GM12878 (cell line): ENCODE results near the gene SMG6. TPM values are rescaled to one million over a fixed set of nuclear protein-coding genes. Genes with fewer than 3 reads are reported as not detected.
A peak's percentile ranks its signal among the peaks of the same experiment; 100 is the strongest.

Source experiments
- BHLHE40 ChIP-seq, 2 experiments: fragments of 450-650 bp in 1 of 2; IDR thresholded peaks; 2 replicates each; pipeline ENCODE4 v1.6.1; 2011 to 2017; ENCODE audit warnings: low read depth in 2 of 2, borderline replicate concordance in 1 of 2, improper control_type of control experiment in 1 of 2, low read length in 1 of 2, mild to moderate bottlenecking in 1 of 2
- BMI1 ChIP-seq: fragments of 450-650 bp; IDR thresholded peaks from 2 replicates; pipeline ENCODE4 v1.6.1; 2016; ENCODE audit warnings: mild to moderate bottlenecking, moderate library complexity, borderline replicate concordance
- CBFB ChIP-seq: IDR thresholded peaks from 2 replicates; pipeline ENCODE4 v1.6.1; 2016; ENCODE audit warnings: antibody characterized with exemption, low read depth
- E2F4 ChIP-seq: IDR thresholded peaks from 2 replicates; pipeline ENCODE4 v1.6.1; 2012; ENCODE audit warnings: low read depth, low read length, improper control_type of control experiment
- EED ChIP-seq: sonication (generic); IDR thresholded peaks from 2 replicates; pipeline ENCODE4 v1.6.1; 2016; ENCODE audit warnings: antibody characterized with exemption, low read depth
- FOXM1 ChIP-seq: IDR thresholded peaks from 2 replicates; pipeline ENCODE4 v1.6.1; 2012; ENCODE audit warnings: low read depth, mild to moderate bottlenecking, inconsistent platforms, low read length, moderate library complexity
- IKZF1 ChIP-seq: fragments of 450-650 bp; conservative IDR thresholded peaks from 2 replicates; pipeline ENCODE4 v1.6.1; 2017; ENCODE audit warnings: antibody characterized with exemption, mild to moderate bottlenecking
- JUNB ChIP-seq: IDR thresholded peaks from 2 replicates; pipeline ENCODE4 v1.6.1; 2016; ENCODE audit warnings: antibody characterized with exemption, mild to moderate bottlenecking
- MLLT1 ChIP-seq: fragments of 450-650 bp; IDR thresholded peaks from 2 replicates; pipeline ENCODE4 v1.6.1; 2016; ENCODE audit warnings: mild to moderate bottlenecking
- NFYA ChIP-seq: IDR thresholded peaks from 2 replicates; pipeline ENCODE4 v1.6.1; 2011; ENCODE audit warnings: low read depth, mild to moderate bottlenecking, low read length, improper control_type of control experiment, borderline replicate concordance
- NR2C2 ChIP-seq: IDR thresholded peaks from 2 replicates; pipeline ENCODE4 v1.6.1; 2011; ENCODE audit warnings: borderline replicate concordance, low read depth; ENCODE audit not compliant: control insufficient read depth, insufficient read length
- PKNOX1 ChIP-seq: fragments of 450-650 bp; IDR thresholded peaks from 2 replicates; pipeline ENCODE4 v1.6.1; 2016; ENCODE audit warnings: mild to moderate bottlenecking
- RB1 ChIP-seq: fragments of 450-650 bp; formaldehyde crosslinking; IDR thresholded peaks from 2 replicates; pipeline ENCODE4 v1.6.1; 2017; ENCODE audit warnings: mild to moderate bottlenecking, borderline replicate concordance
- RELA ChIP-seq: fragments of 450-650 bp; IDR thresholded peaks from 2 replicates; pipeline ENCODE4 v1.8.0; 2014; ENCODE audit warnings: borderline replicate concordance; ENCODE audit not compliant: partially characterized antibody
- SIN3A ChIP-seq: IDR thresholded peaks from 2 replicates; pipeline ENCODE4 v1.6.1; 2012; ENCODE audit warnings: low read depth, low read length, improper control_type of control experiment
- SREBF2 ChIP-seq: IDR thresholded peaks from 2 replicates; pipeline ENCODE4 v1.6.1; 2012; ENCODE audit warnings: mild to moderate bottlenecking, low read length
- STAT1 ChIP-seq: fragments of 450-650 bp; conservative IDR thresholded peaks from 2 replicates; pipeline ENCODE4 v1.6.1; 2014; ENCODE audit warnings: antibody characterized with exemption, mild to moderate bottlenecking
- STAT3 ChIP-seq: IDR thresholded peaks from 2 replicates; pipeline ENCODE4 v1.6.1; 2011; ENCODE audit warnings: low read depth, low read length, improper control_type of control experiment
- TARDBP ChIP-seq: IDR thresholded peaks from 2 replicates; pipeline ENCODE4 v1.6.1; 2016; ENCODE audit warnings: borderline replicate concordance
- TCF12 ChIP-seq: IDR thresholded peaks from 2 replicates; pipeline ENCODE4 v1.6.1; 2011; ENCODE audit warnings: low read depth, mild to moderate bottlenecking, low read length
- WRNIP1 ChIP-seq: IDR thresholded peaks from 2 replicates; pipeline ENCODE4 v1.6.1; 2011; ENCODE audit warnings: low read depth, low read length, improper control_type of control experiment, borderline replicate concordance
- ZNF207 ChIP-seq: fragments of 450-650 bp; IDR thresholded peaks from 2 replicates; pipeline ENCODE4 v1.6.1; 2014; ENCODE audit warnings: antibody characterized with exemption, mild to moderate bottlenecking, borderline replicate concordance
- ZNF687 ChIP-seq: fragments of 450-650 bp; IDR thresholded peaks from 2 replicates; pipeline ENCODE4 v1.6.1; 2017; ENCODE audit warnings: mild to moderate bottlenecking, moderate library complexity
- polyA plus RNA-seq, 11 experiments: library from polyadenylated mRNA; depleted of rRNA in 4 of 11; unstranded in 6 of 11; stranded (reverse) in 5 of 11; fragments of >200 nt; fragmentation: Nextera tagmentation in 4 of 11; fragmentation: Illumina TruSeq in 1 of 11; extraction: Ambion mirVana in 4 of 11; extraction: Trizol in 1 of 11; gene quantifications; 1 replicate in 1 of 11; 2 replicates in 10 of 11; pipeline versions ENCODE4 v1.2.1 to v1.2.3, GENCODE V29; 2011 to 2016; ENCODE audit warnings: inconsistent platforms in 2 of 11, missing spikeins in 2 of 11, low read depth in 1 of 11
- total RNA-seq, 4 experiments: library from RNA; depleted of rRNA in 3 of 4; stranded (reverse); fragments of >200 nt in 3 of 4; fragmentation: Illumina TruSeq in 1 of 4; extraction: Trizol in 1 of 4; gene quantifications; 2 replicates each; pipeline versions ENCODE4 v1.2.1 to v1.2.3, GENCODE V29; 2013 to 2021

Gene SMG6
- total and polyA plus RNA-seq, 10 of the 15 experiments (the other 5 are each of a cell fraction or from before 2014, with no cell fraction given) = 0.58 to 28.7 (median 15.7) TPM

- TF ChIP-seq NFYA = no peak
- TF ChIP-seq RB1 = 0 out of 2 replicates have a peak, but pooled peaks have one; percentile 16
- TF ChIP-seq WRNIP1 = no peak
- peak; percentile 66; the same call in 1 of the 2 replicates for TF ChIP-seq TCF12
- peak; percentile 38; the same call in 1 of the 2 replicates for TF ChIP-seq JUNB
- no peak for TF ChIP-seq FOXM1
- TF ChIP-seq BHLHE40 (IDR thresholded peaks at IDR 0.05; ENCODE audit: borderline replicate concordance in 1 of 2, low read depth in 2 of 2, low read length in 1 of 2) = peak; percentile 48 to 71; a peak in 2 of 4 replicates
- no peak for TF ChIP-seq E2F4
- TF ChIP-seq SIN3A = no peak
- TF ChIP-seq BMI1 = no peak
- TF ChIP-seq STAT3 = no peak
- peak; percentile 27 for TF ChIP-seq RELA
- peak; percentile 11; the same call in 1 of the 2 replicates for TF ChIP-seq ZNF207
- TF ChIP-seq CBFB = no peak
- peak; percentile 34; the same call in 1 of the 2 replicates for TF ChIP-seq MLLT1
- peak; percentile 90 for TF ChIP-seq PKNOX1
- peak; percentile 34; the same call in 1 of the 2 replicates for TF ChIP-seq EED
- no peak; the same call in 1 of the 2 replicates for TF ChIP-seq ZNF687
- no peak for TF ChIP-seq NR2C2
- TF ChIP-seq TARDBP = no peak
- TF ChIP-seq SREBF2 = no peak
- TF ChIP-seq STAT1 = no peak
- peak; percentile 31; the same call in 1 of the 2 replicates for TF ChIP-seq IKZF1
Observed at GRCh38 chr17:2137342-2138098, 166.1 kb downstream of the SMG6 start (continued).
